GM19397 (cell line): ENCODE data around the gene HAS3.
"Not testable (repeated sequence)": the region's sequence is repeated elsewhere in the genome, so short reads cannot be mapped to it uniquely, and the experiment has no call there.

Experiments used
- ATAC-seq: cut with Tn5 transposase; IDR thresholded peaks from one replicate; pipeline ENCODE4 v1.9.1; 2021; ENCODE audit warnings: mild to moderate bottlenecking, moderate library complexity; ENCODE audit not compliant: unreplicated experiment

The HAS3 gene

GRCh38 chr16:69105501-69106361 lies at the start of gene HAS3:
HAS3 (plus strand) TSS chr16:69105653; CDS start chr16:69109396, 3,743 bp downstream.
- ATAC-seq: no peak

- no peak for ATAC-seq
Observed at GRCh38 chr16:69055980-69056379, 49.5 kb upstream of the HAS3 start.

GRCh38 chr16:69056421-69056820 lies 49.0 kb upstream of the HAS3 start:
- no peak for ATAC-seq

- no peak for ATAC-seq
Observed at GRCh38 chr16:69057400-69058378, 47.8 kb upstream of the HAS3 start.

- ATAC-seq: not testable (repeated sequence)
Observed at GRCh38 chr16:69063491-69063890, 42.0 kb upstream of the HAS3 start.

GRCh38 chr16:69064124-69064763 lies 41.2 kb upstream of the HAS3 start:
- ATAC-seq: no peak

- ATAC-seq: no peak
Observed at GRCh38 chr16:69064764-69065313, 40.6 kb upstream of the HAS3 start.

- ATAC-seq: no peak
Observed at GRCh38 chr16:69069504-69069903, 35.9 kb upstream of the HAS3 start.

- ATAC-seq: no peak
Observed at GRCh38 chr16:69071036-69071435, 34.4 kb upstream of the HAS3 start.

GRCh38 chr16:69072640-69072974 lies 32.8 kb upstream of the HAS3 start:
- ATAC-seq: no peak

- no peak for ATAC-seq
Observed at GRCh38 chr16:69073181-69073702, 32.2 kb upstream of the HAS3 start.

- ATAC-seq: no peak
Observed at GRCh38 chr16:69077251-69077650, 28.2 kb upstream of the HAS3 start.

- no peak for ATAC-seq
Observed at GRCh38 chr16:69078073-69078472, 27.4 kb upstream of the HAS3 start.

- ATAC-seq: no peak
Observed at GRCh38 chr16:69079697-69080096, 25.8 kb upstream of the HAS3 start.

- ATAC-seq: no peak
Observed at GRCh38 chr16:69083306-69083941, 22.0 kb upstream of the HAS3 start.

GRCh38 chr16:69084289-69084688 lies 21.2 kb upstream of the HAS3 start:
- no peak for ATAC-seq

- no peak for ATAC-seq
Observed at GRCh38 chr16:69085032-69085695, 20.3 kb upstream of the HAS3 start.

- ATAC-seq: no peak
Observed at GRCh38 chr16:69087161-69087581, 18.3 kb upstream of the HAS3 start.

GRCh38 chr16:69088684-69089083 lies 16.8 kb upstream of the HAS3 start:
- no peak for ATAC-seq
